Bronchial epithelial cell (primary cell): ENCODE data around the gene C2orf92. TPM values are rescaled to one million over a fixed set of nuclear protein-coding genes. Genes with fewer than 3 reads are reported as not detected.

Experiments used
- DNase-seq: peaks from one replicate; pipeline ENCODE4 v3.0.0-alpha.2; 2010; ENCODE audit warnings: low read depth
- FAIRE-seq: peaks from 2 replicates; lab custom pipeline; 2011; peaks lifted over from hg19 to GRCh38; lab: Jason Lieb, UNC
- H3K27me3 ChIP-seq: 2 replicates; pipeline ENCODE4 v1.5.1; 2011; ENCODE audit warnings: low read length; ENCODE audit not compliant: control insufficient read depth, insufficient read depth
- H3K36me3 ChIP-seq: 2 replicates; pipeline ENCODE4 v1.5.1; 2011; ENCODE audit warnings: low read length; ENCODE audit not compliant: control insufficient read depth, insufficient read depth
- H3K4me3 ChIP-seq: 2 replicates; pipeline ENCODE4 v1.5.1; 2011; ENCODE audit warnings: mild to moderate bottlenecking, low read depth, low read length, control low read depth
- CTCF ChIP-seq: IDR thresholded peaks from 2 replicates; pipeline ENCODE4 v1.5.1; 2011; ENCODE audit warnings: mild to moderate bottlenecking, moderate library complexity, low read length, control low read depth, inconsistent platforms; ENCODE audit not compliant: insufficient read depth, severe bottlenecking
- total RNA-seq: library from RNA; depleted of rRNA; stranded (reverse); fragments of >200 nt; gene quantifications from 2 replicates; pipeline ENCODE4 v1.2.1, GENCODE V29; 2014

C2orf92 gene
- total RNA-seq, 1 donor from 2014 or later, result 0.26 TPM

- DNase-seq (no peak), FAIRE-seq (no peak)
- Histone ChIP-seq H3K36me3 (no peaks in the 10 kb centered on the region), H3K27me3 (no peaks in the 10 kb centered on the region), H3K4me3 (no peak overlapping the region)
- no peak for TF ChIP-seq CTCF
These were observed 61.9 kb downstream of the C2orf92 start for GRCh38 chr2:97731274-97732020.

- FAIRE-seq, result no peak
- H3K36me3 ChIP-seq, result no peaks in the 10 kb centered on the region
- no peak for DNase-seq
These were observed 63.2 kb downstream of the C2orf92 start for GRCh38 chr2:97732436-97733340.

GRCh38 chr2:97733341-97734035 is 64.0 kb downstream of the C2orf92 start:
- FAIRE-seq, result no peak
- DNase-seq, result no peak
- Histone ChIP-seq H3K27me3 (no peaks in the 10 kb centered on the region), H3K4me3 (no peak overlapping the region), H3K36me3 (no peaks in the 10 kb centered on the region)
- no peak for TF ChIP-seq CTCF

More at GRCh38 chr2:97732436-97733340, 63.2 kb downstream of the C2orf92 start:
- TF ChIP-seq CTCF, result no peak
- H3K27me3 ChIP-seq, result no peaks in the 10 kb centered on the region
- H3K4me3 ChIP-seq, result no peak overlapping the region

- no peaks in the 10 kb centered on the region for H3K27me3 ChIP-seq
- H3K36me3 ChIP-seq, result no peaks in the 10 kb centered on the region
- DNase-seq (no peak), FAIRE-seq (no peak)
- TF ChIP-seq CTCF, result no peak
- no peak overlapping the region for H3K4me3 ChIP-seq
These were observed 64.8 kb downstream of the C2orf92 start for GRCh38 chr2:97734061-97735051.

GRCh38 chr2:97735161-97735561 is 65.6 kb downstream of the C2orf92 start:
- no peaks in the 10 kb centered on the region for H3K36me3 ChIP-seq
- FAIRE-seq, result no peak
- no peak overlapping the region for H3K4me3 ChIP-seq
- TF ChIP-seq CTCF, result no peak
- no peaks in the 10 kb centered on the region for H3K27me3 ChIP-seq
- DNase-seq, result no peak
